ENCODE results near the gene LDHAL6A. TPM values are rescaled to one million over a fixed set of nuclear protein-coding genes. Genes with fewer than 3 reads are reported as not detected.
A peak's percentile ranks its signal among the peaks of the same experiment; 100 is the strongest.

Gene LDHAL6A
- total RNA-seq, 1 donor from 2014 or later = not detected

DNA sequence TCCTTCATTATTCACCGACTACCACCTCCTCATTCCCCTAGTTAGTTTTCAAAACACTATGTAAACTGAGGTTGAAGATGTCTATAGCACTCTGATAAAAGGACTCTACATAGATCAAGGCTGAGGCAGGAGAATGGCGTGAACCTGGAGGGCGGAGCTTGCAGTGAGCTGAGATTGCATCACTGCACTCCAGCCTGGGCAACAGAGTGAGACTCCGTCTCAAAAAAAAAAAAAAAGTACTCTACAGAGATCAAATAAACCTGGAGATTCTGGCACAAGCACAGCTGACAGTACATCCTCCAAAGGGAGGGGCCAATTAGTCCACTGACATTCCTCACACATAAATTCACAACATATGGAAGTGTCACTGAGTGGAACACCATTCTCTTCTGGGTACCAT, 40.0 kb downstream of the LDHAL6A start:
- Histone ChIP-seq H3K4me3 (no peak overlapping the region), H3K9me3 (no peaks in the 10 kb centered on the region), H3K27me3 (no peaks in the 10 kb centered on the region), H3K27ac (no peak overlapping the region), H3K36me3 (peaks cover 58% of the 10 kb centered on the region), H3K4me1 (peaks cover 6% of the 10 kb centered on the region)
- TF ChIP-seq, protein P1, sequence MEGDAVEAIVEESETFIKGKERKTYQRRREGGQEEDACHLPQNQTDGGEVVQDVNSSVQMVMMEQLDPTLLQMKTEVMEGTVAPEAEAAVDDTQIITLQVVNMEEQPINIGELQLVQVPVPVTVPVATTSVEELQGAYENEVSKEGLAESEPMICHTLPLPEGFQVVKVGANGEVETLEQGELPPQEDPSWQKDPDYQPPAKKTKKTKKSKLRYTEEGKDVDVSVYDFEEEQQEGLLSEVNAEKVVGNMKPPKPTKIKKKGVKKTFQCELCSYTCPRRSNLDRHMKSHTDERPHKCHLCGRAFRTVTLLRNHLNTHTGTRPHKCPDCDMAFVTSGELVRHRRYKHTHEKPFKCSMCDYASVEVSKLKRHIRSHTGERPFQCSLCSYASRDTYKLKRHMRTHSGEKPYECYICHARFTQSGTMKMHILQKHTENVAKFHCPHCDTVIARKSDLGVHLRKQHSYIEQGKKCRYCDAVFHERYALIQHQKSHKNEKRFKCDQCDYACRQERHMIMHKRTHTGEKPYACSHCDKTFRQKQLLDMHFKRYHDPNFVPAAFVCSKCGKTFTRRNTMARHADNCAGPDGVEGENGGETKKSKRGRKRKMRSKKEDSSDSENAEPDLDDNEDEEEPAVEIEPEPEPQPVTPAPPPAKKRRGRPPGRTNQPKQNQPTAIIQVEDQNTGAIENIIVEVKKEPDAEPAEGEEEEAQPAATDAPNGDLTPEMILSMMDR (IDR thresholded peaks at IDR 0.05) = no peak
- peak; percentile 40 for ATAC-seq
- DNase-seq = no peak
- intact Hi-C loops (cut with DNase I) = no loop called here

DNA sequence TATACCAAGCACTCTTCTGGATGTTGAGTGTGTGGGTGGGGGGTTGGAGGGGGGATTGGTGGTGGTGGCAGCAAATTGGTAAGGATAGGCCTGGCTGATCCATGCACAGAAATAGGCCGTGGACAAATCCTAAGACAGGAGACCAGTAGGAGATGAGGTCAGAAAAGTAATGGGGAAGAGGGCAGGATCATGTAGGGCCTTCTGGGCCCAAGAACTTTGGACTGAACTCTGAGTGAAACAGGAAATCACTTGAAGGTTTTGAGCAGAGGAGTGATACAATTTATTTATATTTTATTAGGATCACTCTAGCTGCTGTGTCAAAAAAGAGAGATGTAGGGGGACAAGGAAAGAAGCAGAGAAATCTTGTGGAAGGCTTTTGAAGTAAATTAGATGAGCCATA, 42.4 kb downstream of the LDHAL6A start:
- ATAC-seq = no peak
- H3K9me3 ChIP-seq = no peaks in the 10 kb centered on the region
- H3K27me3 ChIP-seq = no peaks in the 10 kb centered on the region
- peaks cover 71% of the 10 kb centered on the region for H3K36me3 ChIP-seq
- H3K27ac ChIP-seq = no peak overlapping the region
- TF ChIP-seq, protein P1 (IDR thresholded peaks at IDR 0.05) = no peak
- H3K4me3 ChIP-seq = no peak overlapping the region
- intact Hi-C loops (cut with DNase I) = no loop called here
- no peaks in the 10 kb centered on the region for H3K4me1 ChIP-seq
- no peak for DNase-seq

DNA sequence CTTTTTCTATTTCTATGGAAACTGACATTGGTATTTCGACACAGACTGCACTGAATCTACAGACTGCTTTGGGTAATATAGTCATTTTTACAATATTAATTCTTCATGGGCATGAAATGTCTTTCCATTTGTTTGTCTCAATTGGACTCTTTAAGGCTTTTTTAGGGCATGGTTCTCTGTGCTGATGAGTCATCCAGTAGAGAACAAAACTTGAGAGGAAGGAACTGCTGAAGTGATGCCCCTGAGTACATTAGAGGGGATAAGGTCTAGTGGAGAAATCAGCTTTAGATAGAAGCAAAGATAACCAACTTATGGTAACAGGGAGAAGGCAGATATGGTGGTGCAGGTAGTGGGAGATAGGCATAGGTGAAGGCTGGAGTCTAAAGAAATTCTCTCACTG, 46.0 kb downstream of the LDHAL6A start:
- ATAC-seq (no peak), DNase-seq (no peak)
- H3K27ac ChIP-seq = no peak overlapping the region
- no peak overlapping the region for H3K4me3 ChIP-seq
- H3K9me3 ChIP-seq = no peaks in the 10 kb centered on the region
- TF ChIP-seq, protein P1 (IDR thresholded peaks at IDR 0.05) = no peak
- H3K4me1 ChIP-seq = no peaks in the 10 kb centered on the region
- peaks cover 89% of the 10 kb centered on the region for H3K36me3 ChIP-seq
- H3K27me3 ChIP-seq = no peaks in the 10 kb centered on the region
- intact Hi-C loops (cut with DNase I) = no loop called here

DNA sequence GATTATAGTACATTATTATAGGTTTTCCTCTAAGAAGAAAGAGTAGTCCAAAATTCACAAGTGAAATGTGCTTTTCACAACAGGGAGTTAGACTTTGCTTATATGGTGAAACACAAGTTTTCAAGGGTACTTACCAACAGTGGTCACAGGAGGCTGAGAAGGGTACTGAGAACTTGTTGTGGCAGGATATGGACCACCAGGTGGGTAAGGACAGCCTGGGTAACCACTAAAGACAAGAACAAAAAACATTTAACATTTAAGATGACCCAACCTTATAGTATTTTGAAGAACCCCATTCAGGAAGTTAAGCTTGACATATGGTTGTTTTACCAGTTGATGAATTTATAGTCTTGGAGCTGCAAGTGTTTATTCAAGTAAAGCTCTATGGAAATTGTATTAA, 46.7 kb downstream of the LDHAL6A start:
- intact Hi-C loops (cut with DNase I) = no loop called here
- no peak overlapping the region for H3K4me3 ChIP-seq
- H3K36me3 ChIP-seq = peaks cover 94% of the 10 kb centered on the region
- no peaks in the 10 kb centered on the region for H3K9me3 ChIP-seq
- H3K4me1 ChIP-seq = no peaks in the 10 kb centered on the region
- TF ChIP-seq, protein P1 (IDR thresholded peaks at IDR 0.05) = no peak
- no peak overlapping the region for H3K27ac ChIP-seq
- no peaks in the 10 kb centered on the region for H3K27me3 ChIP-seq
- DNase-seq (no peak), ATAC-seq (no peak)

DNA sequence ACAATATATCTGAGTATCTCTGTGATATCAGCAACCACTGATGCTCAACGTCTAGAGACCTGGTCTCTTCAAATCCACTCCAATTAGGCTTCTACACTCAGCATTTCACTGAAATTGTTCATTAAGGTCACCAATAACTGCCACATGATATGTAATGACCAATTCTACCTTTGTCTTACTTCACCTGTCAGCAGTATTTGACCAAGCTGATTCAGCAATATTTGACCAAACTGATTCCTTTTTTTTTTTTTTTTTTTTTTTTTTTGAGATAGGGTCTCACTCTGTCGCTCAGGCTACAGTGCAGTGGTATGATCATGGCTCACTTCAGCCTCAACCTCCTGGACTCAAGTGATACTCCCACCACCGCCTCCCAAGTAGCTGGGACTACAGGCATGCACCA, 65.5 kb downstream of the LDHAL6A start:
- TF ChIP-seq, protein P1 (IDR thresholded peaks at IDR 0.05) = no peak
- intact Hi-C loops (cut with DNase I) = no loop called here
- Histone ChIP-seq H3K9me3 (no peaks in the 10 kb centered on the region), H3K4me3 (no peak overlapping the region), H3K36me3 (peaks cover 30% of the 10 kb centered on the region), H3K27me3 (no peaks in the 10 kb centered on the region), H3K4me1 (peaks cover 11% of the 10 kb centered on the region), H3K27ac (no peak overlapping the region)
- ATAC-seq = no peak
- DNase-seq = no peak

DNA sequence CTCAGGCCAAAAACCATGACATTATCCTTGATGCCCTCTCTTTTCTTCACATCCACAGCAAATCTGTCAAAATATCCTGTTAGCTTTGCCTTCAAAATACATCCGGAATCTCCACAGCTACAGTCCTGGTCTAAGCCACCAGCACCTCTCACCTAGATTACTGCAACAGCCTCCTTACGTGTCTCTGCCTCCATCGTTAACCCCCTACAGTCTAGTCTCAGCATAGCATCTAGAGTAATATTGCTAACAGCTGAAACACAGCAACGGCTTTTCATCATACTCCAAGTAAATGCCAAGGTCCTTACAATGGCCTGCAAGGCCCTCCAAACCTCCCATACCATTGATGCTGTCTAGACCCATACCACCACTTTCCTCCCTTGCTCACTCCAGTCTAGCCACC, 66.7 kb downstream of the LDHAL6A start:
- H3K4me1 ChIP-seq = peaks cover 11% of the 10 kb centered on the region
- intact Hi-C loops (cut with DNase I) = no loop called here
- no peaks in the 10 kb centered on the region for H3K9me3 ChIP-seq
- ATAC-seq (no peak), DNase-seq (no peak)
- H3K36me3 ChIP-seq = peaks cover 22% of the 10 kb centered on the region
- no peak overlapping the region for H3K27ac ChIP-seq
- TF ChIP-seq, protein P1 (IDR thresholded peaks at IDR 0.05) = no peak
- H3K4me3 ChIP-seq = no peak overlapping the region
- H3K27me3 ChIP-seq = no peaks in the 10 kb centered on the region

All from upper lobe of right lung (tissue), 1 donor.